WERI-Rb-1 (cell line): Measurements from ENCODE around the gene PKP2.
"Not testable (repeated sequence)": the region's sequence is repeated elsewhere in the genome, so short reads cannot be mapped to it uniquely, and the experiment has no call there.

Experiments
- DNase-seq: peaks from one replicate; pipeline ENCODE4 v3.0.0-alpha.2; 2020
- H3K27ac ChIP-seq: fragments of 250-450 bp; sonication (Bioruptor Pico); 2 replicates; pipeline ENCODE4 v1.5.1; 2020; ENCODE audit warnings: mild to moderate bottlenecking, moderate library complexity
- H3K27me3 ChIP-seq: fragments of 250-450 bp; sonication (Bioruptor Pico); 2 replicates; pipeline ENCODE4 v1.5.1; 2021; ENCODE audit warnings: mild to moderate bottlenecking, low read depth, moderate library complexity; ENCODE audit not compliant: insufficient read depth, severe bottlenecking
- H3K36me3 ChIP-seq: fragments of 250-450 bp; sonication (Bioruptor Pico); 2 replicates; pipeline ENCODE4 v1.5.1; 2020; ENCODE audit warnings: mild to moderate bottlenecking, moderate library complexity
- H3K4me3 ChIP-seq: 2 replicates; pipeline ENCODE4 v1.5.1; 2011; ENCODE audit warnings: low read depth, mild to moderate bottlenecking, control low read depth, low read length
- H3K9me3 ChIP-seq: fragments of 250-450 bp; sonication (Bioruptor Pico); 2 replicates; pipeline ENCODE4 v1.5.1; 2021; ENCODE audit warnings: mild to moderate bottlenecking, moderate library complexity; ENCODE audit not compliant: severe bottlenecking
- TF ChIP-seq, protein P1 (sequence below): IDR thresholded peaks from 2 replicates; pipeline ENCODE4 v1.5.1; 2011; ENCODE audit warnings: low read depth, mild to moderate bottlenecking, control low read depth, inconsistent platforms, low read length

PKP2 gene

DNA sequence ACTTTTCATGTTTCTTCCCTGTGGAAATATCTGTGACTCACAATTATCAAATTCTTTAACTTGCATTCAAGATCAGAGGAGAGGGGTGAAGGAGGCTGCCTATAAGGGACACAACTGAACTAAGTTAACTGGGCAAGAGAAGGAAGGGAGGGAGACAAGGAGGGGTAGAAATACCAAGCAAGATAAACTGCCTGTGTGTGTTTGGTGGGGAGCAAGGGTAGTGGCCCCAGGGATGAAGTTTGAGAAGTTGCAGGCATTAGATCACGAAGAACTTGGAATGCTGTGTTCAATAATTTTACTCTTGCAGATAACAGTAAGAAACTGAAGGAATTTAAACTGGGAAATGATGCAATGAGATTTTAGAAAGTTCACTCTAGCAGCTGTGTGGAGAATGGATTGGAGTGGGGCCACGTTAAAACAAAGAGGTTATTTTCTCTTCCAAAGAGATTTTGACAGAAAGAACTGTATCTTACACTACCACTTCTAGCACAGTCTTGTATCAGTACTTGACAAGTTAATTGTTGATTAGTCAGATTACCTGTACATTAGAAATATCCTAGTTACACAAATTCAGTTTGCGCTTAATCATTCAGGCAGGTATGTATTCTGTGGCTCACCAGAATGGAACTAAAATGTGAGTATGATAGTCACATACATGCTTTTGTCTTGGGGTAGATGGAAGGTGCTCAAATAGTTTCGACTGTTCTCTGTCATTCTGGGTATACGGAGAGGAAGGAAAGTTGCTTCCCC lies 7.4 kb downstream of the PKP2 start:
- Histone ChIP-seq H3K36me3 (no peaks in the 10 kb centered on the region), H3K4me3 (no peak overlapping the region), H3K27me3 (no peaks in the 10 kb centered on the region), H3K27ac (no peak overlapping the region), H3K9me3 (no peaks in the 10 kb centered on the region)
- TF ChIP-seq, protein P1, sequence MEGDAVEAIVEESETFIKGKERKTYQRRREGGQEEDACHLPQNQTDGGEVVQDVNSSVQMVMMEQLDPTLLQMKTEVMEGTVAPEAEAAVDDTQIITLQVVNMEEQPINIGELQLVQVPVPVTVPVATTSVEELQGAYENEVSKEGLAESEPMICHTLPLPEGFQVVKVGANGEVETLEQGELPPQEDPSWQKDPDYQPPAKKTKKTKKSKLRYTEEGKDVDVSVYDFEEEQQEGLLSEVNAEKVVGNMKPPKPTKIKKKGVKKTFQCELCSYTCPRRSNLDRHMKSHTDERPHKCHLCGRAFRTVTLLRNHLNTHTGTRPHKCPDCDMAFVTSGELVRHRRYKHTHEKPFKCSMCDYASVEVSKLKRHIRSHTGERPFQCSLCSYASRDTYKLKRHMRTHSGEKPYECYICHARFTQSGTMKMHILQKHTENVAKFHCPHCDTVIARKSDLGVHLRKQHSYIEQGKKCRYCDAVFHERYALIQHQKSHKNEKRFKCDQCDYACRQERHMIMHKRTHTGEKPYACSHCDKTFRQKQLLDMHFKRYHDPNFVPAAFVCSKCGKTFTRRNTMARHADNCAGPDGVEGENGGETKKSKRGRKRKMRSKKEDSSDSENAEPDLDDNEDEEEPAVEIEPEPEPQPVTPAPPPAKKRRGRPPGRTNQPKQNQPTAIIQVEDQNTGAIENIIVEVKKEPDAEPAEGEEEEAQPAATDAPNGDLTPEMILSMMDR: no peak
- no peak for DNase-seq

DNA sequence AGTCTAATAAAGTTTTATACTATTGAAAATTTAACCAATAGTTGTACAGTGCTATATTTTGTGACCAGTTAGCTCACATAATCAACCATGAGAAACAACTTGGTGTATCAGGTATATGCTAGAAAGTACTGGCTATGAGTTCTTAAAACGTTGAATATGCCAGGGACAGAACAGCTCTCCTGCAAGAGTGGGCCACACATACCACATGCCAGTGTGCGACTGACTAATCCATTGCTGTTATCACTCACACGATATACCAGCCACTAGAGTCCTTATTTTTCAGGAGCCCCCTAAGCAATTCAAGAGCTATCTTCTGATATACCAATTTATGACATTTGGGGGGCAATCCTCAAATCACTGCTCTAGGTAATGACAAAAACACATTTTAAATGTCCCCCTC lies 9.5 kb downstream of the PKP2 start:
- Histone ChIP-seq H3K4me3 (no peak overlapping the region), H3K27ac (no peak overlapping the region), H3K27me3 (no peaks in the 10 kb centered on the region), H3K9me3 (no peaks in the 10 kb centered on the region), H3K36me3 (no peaks in the 10 kb centered on the region)
- DNase-seq: no peak
- TF ChIP-seq, protein P1: no peak

DNA sequence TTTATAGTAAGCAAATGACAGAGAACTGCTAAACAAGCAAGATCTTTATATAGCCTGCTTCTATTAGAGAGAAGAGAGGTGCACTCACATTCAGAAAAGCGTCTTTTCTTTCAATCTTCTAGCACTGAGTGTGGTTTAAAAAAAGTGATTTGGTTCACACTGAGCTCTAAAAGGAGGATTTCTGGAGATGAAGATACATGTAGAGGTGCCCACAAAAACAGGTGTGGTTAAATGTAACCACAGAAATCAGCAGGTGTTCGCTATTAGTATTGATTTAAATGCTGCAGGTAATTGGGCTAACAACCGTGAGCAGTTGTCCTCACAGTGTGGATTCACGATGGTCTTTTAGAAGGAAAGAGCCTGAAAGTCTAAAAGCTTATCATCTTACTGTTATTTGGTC lies 10.7 kb downstream of the PKP2 start:
- Histone ChIP-seq H3K4me3 (no peak overlapping the region), H3K36me3 (no peaks in the 10 kb centered on the region), H3K27ac (no peak overlapping the region), H3K27me3 (no peaks in the 10 kb centered on the region), H3K9me3 (no peaks in the 10 kb centered on the region)
- DNase-seq: no peak
- TF ChIP-seq, protein P1: no peak

DNA sequence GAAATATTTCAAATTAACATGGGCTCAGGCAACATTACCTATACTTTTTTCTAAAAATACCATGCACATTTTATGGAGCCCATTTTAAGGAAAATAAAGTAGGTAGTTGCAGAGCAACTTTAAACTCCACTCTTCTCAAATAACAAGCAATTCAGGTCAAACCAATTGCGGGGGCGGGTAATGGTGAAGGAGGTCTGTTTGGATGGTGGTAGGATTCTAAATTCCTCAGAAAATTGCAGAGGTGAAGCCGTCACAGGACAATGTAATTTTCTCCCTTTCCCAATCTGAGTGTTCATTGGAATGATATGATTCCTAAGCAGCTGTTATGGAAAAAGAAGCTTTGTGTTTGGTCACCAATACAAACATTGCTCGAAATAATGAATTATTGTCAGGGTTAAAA lies 11.6 kb downstream of the PKP2 start:
- Histone ChIP-seq H3K4me3 (no peak overlapping the region), H3K36me3 (no peaks in the 10 kb centered on the region), H3K9me3 (no peaks in the 10 kb centered on the region), H3K27me3 (no peaks in the 10 kb centered on the region), H3K27ac (no peak overlapping the region)
- DNase-seq: no peak
- TF ChIP-seq, protein P1: no peak

DNA sequence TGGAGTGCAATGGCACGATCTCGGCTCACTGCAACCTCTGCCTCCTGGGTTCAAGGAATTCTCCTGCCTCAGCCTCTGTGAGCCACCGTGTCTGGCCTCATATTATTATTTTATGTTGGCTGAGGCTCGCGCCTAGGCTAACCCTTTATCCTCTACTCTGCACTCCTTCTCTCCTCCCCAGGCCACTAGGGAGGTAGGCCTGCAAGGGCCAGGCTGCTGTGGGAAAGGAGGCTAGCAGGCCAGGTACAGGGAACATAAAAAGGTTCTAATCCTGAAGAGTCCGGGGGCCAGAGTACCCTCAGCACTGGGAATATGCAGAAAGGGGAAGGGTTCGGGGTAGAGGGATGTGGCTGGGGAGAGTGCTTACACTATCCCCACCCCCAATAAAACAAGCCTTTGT lies 14.9 kb downstream of the PKP2 start:
- no peaks in the 10 kb centered on the region for H3K36me3 ChIP-seq
- no peaks in the 10 kb centered on the region for H3K9me3 ChIP-seq
- H3K27ac ChIP-seq: no peak overlapping the region
- no peaks in the 10 kb centered on the region for H3K27me3 ChIP-seq
- H3K4me3 ChIP-seq: no peak overlapping the region
- TF ChIP-seq, protein P1: no peak
- no peak for DNase-seq

DNA sequence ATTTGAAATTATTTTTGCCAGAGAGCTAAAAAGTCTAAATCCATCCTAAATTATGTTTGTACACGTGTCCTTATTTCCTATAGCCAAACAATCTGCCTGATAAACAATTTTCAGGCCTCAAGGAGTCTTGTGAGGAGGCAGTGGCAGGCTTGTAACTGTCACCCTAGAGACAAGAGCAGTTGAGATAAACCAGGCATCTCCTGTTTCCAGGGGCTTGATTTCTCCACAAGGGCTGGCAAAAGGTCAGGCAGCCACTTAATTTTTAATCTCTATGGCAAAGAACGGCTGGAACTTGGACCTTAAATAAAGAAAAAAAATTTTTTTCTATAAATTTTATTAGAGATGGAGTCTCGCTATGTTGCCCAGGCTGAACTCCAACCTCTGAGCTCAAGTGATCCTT lies 15.5 kb downstream of the PKP2 start:
- no peak overlapping the region for H3K27ac ChIP-seq
- H3K9me3 ChIP-seq: no peaks in the 10 kb centered on the region
- H3K27me3 ChIP-seq: no peaks in the 10 kb centered on the region
- no peak for DNase-seq
- no peaks in the 10 kb centered on the region for H3K36me3 ChIP-seq
- no peak overlapping the region for H3K4me3 ChIP-seq
- TF ChIP-seq, protein P1: no peak

DNA sequence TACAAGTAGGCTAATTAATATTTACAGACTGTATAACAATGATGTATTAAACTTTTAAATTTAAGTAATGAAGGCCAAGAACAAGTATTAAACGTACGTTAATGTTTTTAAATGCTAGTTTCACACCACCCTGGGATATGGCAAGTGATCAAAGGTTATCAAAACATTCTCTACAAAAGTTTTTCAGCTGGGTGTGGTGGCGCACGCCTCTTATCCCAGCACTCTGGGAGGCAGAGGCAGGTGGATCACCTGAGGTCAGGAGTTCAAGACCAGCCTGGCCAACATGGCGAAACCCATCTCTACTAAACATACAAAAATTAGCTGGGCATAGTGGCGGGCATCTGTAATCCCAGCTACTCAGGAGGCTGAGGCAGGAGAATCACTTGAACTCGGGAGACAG lies 17.5 kb downstream of the PKP2 start:
- H3K36me3 ChIP-seq, H3K27me3 ChIP-seq, H3K4me3 ChIP-seq, H3K27ac ChIP-seq, DNase-seq, H3K9me3 ChIP-seq: not testable (repeated sequence)
